ENCODE results near the gene HAUS7. TPM values are rescaled to one million over a fixed set of nuclear protein-coding genes. Genes with fewer than 3 reads are reported as not detected.
"Not testable (repeated sequence)": the region's sequence is repeated elsewhere in the genome, so short reads cannot be mapped to it uniquely, and the experiment has no call there.

The HAUS7 gene
- total and polyA plus RNA-seq, 2 experiments from 2014 or later = 59.8 to 77.9 TPM

GRCh38 chrX:153405426-153405825 lies 65.0 kb downstream of the HAUS7 start (continued):
- TF ChIP-seq, protein P1, sequence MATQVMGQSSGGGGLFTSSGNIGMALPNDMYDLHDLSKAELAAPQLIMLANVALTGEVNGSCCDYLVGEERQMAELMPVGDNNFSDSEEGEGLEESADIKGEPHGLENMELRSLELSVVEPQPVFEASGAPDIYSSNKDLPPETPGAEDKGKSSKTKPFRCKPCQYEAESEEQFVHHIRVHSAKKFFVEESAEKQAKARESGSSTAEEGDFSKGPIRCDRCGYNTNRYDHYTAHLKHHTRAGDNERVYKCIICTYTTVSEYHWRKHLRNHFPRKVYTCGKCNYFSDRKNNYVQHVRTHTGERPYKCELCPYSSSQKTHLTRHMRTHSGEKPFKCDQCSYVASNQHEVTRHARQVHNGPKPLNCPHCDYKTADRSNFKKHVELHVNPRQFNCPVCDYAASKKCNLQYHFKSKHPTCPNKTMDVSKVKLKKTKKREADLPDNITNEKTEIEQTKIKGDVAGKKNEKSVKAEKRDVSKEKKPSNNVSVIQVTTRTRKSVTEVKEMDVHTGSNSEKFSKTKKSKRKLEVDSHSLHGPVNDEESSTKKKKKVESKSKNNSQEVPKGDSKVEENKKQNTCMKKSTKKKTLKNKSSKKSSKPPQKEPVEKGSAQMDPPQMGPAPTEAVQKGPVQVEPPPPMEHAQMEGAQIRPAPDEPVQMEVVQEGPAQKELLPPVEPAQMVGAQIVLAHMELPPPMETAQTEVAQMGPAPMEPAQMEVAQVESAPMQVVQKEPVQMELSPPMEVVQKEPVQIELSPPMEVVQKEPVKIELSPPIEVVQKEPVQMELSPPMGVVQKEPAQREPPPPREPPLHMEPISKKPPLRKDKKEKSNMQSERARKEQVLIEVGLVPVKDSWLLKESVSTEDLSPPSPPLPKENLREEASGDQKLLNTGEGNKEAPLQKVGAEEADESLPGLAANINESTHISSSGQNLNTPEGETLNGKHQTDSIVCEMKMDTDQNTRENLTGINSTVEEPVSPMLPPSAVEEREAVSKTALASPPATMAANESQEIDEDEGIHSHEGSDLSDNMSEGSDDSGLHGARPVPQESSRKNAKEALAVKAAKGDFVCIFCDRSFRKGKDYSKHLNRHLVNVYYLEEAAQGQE (IDR thresholded peaks at IDR 0.05; ENCODE audit: unreplicated experiment) = no peak
- TF ChIP-seq STAT1 (IDR thresholded peaks at IDR 0.05; ENCODE audit: unreplicated experiment) = no peak

DNA sequence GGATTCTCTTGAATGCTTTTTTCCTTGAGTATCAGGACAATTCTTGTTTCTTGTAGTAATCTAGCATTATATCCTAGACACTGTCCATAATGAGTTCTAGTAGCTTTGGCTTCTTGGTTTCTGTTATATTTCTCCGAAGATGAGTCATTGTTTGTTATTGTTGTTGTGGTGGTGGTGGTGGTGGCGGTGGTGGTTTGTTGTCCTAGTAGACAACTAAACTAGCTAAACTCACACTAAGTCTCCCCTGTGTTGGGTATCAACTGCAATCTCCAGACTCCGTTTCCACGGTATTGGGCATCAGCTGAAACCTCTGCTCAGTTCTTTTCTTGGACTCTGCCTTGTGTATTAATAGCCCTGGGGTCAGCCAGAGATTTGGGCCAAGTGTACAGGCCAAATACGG lies 66.0 kb downstream of the HAUS7 start:
- not testable (repeated sequence) for H2AFZ ChIP-seq; H4K20me1 ChIP-seq (replicated peaks; ENCODE audit: insufficient read depth); H3K27ac Mint-ChIP-seq; H3F3A ChIP-seq (replicated peaks; ENCODE audit: low read depth); H3K9me2 ChIP-seq (ENCODE audit: insufficient read depth); H3K36me3 Mint-ChIP-seq (ENCODE audit: low read depth); H3K36me3 ChIP-seq (ENCODE audit: insufficient read depth); H3K9me3 Mint-ChIP-seq; H3K27ac ChIP-seq (ENCODE audit: low read depth); H3K79me2 ChIP-seq (replicated peaks; ENCODE audit: insufficient read depth); H3K4me3 ChIP-seq; H3K4me1 ChIP-seq (ENCODE audit: insufficient read depth); H3K4me2 ChIP-seq; H3K4me1 Mint-ChIP-seq; H3K27me3 Mint-ChIP-seq (ENCODE audit: insufficient read depth, low read depth, poor library complexity); DNase-seq (ENCODE audit: low spot score); ATAC-seq; H3K27me3 ChIP-seq (ENCODE audit: insufficient read depth); H3K4me3 Mint-ChIP-seq

DNA sequence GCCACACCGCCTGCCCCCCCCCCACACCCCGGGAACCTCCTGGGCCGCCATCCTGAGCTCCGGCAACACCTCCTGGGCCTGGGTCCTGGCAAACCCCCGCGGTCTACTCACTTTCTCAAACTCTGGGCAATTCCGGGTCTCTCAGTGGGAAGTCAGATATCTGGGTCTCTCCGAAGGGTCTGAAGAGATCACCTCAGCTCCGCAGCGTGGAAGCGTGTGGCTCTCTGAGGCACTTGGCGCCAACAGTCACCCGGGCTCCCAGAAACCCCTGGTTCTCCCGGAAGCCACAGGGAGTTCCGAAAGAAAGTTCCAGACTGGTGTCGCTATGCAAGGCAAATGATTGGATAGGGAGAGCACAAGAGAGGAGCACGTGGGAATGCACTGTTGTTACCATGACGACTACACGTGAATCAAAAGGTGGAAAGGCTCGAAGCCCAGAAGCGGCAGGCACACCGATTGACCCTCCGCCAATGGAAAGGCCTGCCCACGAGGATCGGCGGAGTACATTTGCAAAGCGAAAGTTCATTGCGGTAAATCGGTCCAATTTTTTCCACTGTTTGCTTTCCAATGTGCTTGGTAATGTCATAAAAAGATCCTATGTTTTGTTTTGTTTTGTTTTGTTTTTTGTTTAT lies 69.1 kb downstream of the HAUS7 start, which contains the start of gene PNMA6E:
PNMA6E (minus strand) TSS at position 218 of the 632 bp plus-strand sequence. CDS start 2,501 bp downstream, outside the sequence.
- H3K4me3 ChIP-seq = no peak within 1 kb of the TSS
- H3F3A ChIP-seq (replicated peaks; ENCODE audit: low read depth) = no peaks in the 10 kb centered on the region
- H3K36me3 ChIP-seq (ENCODE audit: insufficient read depth) = no peaks in the 10 kb centered on the region
- H3K27ac Mint-ChIP-seq = no peak within 1 kb of the TSS
- H3K4me1 ChIP-seq (ENCODE audit: insufficient read depth) = no peaks in the 10 kb centered on the region
- H3K9me3 Mint-ChIP-seq = no peaks in the 10 kb centered on the region; the same call in 1 of the 3 replicates
- no peaks in the 10 kb centered on the region for H3K79me2 ChIP-seq (replicated peaks; ENCODE audit: insufficient read depth)
- H3K9me2 ChIP-seq (ENCODE audit: insufficient read depth) = no peaks in the 10 kb centered on the region
- no peak for ATAC-seq
- no peak within 1 kb of the TSS for H3K27ac ChIP-seq (ENCODE audit: low read depth)
- H3K4me2 ChIP-seq = no peak within 1 kb of the TSS
- no peak within 1 kb of the TSS for H2AFZ ChIP-seq
- H3K27me3 Mint-ChIP-seq (ENCODE audit: insufficient read depth, low read depth, poor library complexity) = peaks cover 3% of the 10 kb centered on the region
- peak; percentile 22 for DNase-seq (ENCODE audit: low spot score)
- peaks cover 2% of the 10 kb centered on the region; the same call in 1 of the 3 replicates for H3K4me1 Mint-ChIP-seq
- H4K20me1 ChIP-seq (replicated peaks; ENCODE audit: insufficient read depth) = no peaks in the 10 kb centered on the region
- no peak within 1 kb of the TSS for H3K4me3 Mint-ChIP-seq
- H3K36me3 Mint-ChIP-seq (ENCODE audit: low read depth) = no peaks in the 10 kb centered on the region
- no peaks in the 10 kb centered on the region for H3K27me3 ChIP-seq (ENCODE audit: insufficient read depth)
- TF ChIP-seq EZH2phosphoT487 (IDR thresholded peaks at IDR 0.05; ENCODE audit: unreplicated experiment) (no peak), POLR2AphosphoS5 (IDR thresholded peaks at IDR 0.05; ENCODE audit: low read depth) (no peak), STAT1 (IDR thresholded peaks at IDR 0.05; ENCODE audit: unreplicated experiment) (no peak), ZNF114 (CRISPR knock-in tag; IDR thresholded peaks at IDR 0.05) (no peak), JUNB (IDR thresholded peaks at IDR 0.05; ENCODE audit: unreplicated experiment) (no peak), ZNF331 (CRISPR knock-in tag; IDR thresholded peaks at IDR 0.05; ENCODE audit: low read depth) (no peak)
- TF ChIP-seq, protein P2, sequence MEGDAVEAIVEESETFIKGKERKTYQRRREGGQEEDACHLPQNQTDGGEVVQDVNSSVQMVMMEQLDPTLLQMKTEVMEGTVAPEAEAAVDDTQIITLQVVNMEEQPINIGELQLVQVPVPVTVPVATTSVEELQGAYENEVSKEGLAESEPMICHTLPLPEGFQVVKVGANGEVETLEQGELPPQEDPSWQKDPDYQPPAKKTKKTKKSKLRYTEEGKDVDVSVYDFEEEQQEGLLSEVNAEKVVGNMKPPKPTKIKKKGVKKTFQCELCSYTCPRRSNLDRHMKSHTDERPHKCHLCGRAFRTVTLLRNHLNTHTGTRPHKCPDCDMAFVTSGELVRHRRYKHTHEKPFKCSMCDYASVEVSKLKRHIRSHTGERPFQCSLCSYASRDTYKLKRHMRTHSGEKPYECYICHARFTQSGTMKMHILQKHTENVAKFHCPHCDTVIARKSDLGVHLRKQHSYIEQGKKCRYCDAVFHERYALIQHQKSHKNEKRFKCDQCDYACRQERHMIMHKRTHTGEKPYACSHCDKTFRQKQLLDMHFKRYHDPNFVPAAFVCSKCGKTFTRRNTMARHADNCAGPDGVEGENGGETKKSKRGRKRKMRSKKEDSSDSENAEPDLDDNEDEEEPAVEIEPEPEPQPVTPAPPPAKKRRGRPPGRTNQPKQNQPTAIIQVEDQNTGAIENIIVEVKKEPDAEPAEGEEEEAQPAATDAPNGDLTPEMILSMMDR (conservative IDR thresholded peaks at IDR 0.05; ENCODE audit: low read depth in 2 of 2) = no peak
- TF ChIP-seq, protein P1 (IDR thresholded peaks at IDR 0.05; ENCODE audit: unreplicated experiment) = no peak

Measured in GM23338 (cell line).